ENCODE data around the gene SUSD2.
"Not testable (repeated sequence)": the region's sequence is repeated elsewhere in the genome, so short reads cannot be mapped to it uniquely, and the experiment has no call there.

The SUSD2 gene

GRCh38 chr22:24177045-24177444 lies 4.2 kb upstream of the SUSD2 start:
- DNase-seq = no peak

- no peak for DNase-seq
Measured at GRCh38 chr22:24177456-24177855, 3.8 kb upstream of the SUSD2 start.

DNA sequence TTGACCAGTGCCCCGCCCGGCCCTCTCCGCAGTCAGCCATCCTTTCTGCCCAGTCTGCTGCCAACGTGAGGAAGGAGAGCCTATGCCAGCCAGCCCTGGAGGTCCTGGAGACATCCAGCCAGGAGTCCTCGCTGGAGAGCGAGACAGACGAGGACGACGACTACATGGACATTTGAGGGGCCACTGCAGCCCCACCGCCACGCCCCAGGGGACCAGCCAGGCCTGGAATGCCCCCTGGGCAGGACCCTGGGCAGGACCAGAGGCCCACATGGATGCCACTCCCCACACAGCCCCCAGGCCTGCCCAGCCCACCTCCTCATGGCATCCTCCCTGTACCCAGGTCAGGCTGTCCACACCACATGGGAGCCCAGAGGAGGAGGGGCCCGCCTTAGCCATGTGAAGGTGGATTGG lies 3.3 kb upstream of the SUSD2 start:
- DNase-seq = no peak

- DNase-seq = no peak
Measured at GRCh38 chr22:24178502-24179440, 2.5 kb upstream of the SUSD2 start.

DNA sequence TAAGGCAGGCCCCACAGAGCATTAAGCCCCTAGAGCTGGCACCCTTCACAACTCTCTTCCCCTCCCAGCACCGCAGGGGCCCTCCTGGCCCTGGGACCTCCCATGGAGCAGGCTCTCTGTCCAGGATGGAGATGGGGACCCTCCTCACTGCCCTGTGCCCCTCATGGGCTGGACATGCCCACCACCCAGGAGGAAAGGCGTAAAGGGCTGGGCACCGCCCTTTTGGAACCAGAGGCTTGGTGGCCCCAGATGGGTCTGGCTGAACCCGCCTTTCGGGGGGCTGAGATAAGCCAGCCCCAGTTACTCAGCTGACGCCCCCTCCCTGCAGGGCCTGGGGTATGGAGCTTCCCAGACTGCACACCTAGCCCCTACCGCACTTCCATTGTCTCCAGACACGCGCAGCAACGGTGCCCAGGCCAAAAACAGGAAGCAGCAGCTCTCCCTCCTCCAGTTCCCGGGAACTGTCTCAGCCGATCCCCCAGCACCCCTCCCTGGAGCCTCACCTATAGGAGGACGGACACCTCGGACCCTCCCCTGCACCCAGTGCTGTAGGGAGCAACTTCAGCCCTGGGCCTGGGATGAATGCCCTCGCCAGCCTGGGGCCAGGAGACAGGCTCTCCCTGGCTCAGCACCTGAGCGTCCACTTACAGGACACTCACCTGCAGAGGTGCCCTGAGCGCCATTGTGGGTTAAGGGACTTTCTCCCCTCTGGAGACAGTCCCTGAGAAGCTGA lies 1.6 kb upstream of the SUSD2 start:
- DNase-seq = no peak

DNA sequence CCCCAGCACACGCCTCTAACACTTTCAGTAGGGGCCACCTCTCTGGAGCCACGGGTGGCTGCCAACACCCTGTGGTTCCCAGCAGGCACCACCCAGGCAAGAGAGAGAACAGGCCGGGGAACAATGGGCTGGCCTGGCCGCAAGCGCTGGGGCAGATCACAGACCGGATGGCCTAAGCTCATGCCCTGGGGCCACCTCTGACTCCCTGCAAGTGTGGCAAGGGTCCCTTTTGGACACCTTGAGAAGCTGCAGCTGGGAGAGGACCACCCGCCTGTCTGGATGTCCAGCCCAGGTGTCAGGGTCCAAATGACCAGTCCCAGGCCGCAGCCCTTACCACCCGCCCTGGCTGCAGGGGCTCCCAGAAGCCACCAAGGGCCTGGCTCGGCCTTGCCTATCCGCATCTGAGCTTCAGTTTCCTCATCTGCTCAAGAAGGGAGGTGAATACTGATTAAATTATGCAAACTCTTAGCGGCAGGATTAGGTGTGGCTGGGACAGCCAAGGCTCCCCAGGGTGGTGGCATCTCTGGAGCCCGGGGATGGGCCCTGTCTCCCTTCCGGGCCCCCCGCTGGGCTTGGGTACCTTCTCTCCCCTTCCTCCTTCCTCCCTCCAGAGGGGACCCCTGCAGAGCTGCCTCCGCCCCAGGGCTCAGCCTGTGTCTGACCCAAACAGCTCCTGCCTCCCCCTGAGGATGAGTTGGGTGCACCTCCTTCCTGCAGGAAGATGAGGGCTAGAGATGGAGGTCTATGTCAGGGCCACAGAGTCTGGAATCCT lies 785 bp upstream of the SUSD2 start:
- no peak for DNase-seq

DNA sequence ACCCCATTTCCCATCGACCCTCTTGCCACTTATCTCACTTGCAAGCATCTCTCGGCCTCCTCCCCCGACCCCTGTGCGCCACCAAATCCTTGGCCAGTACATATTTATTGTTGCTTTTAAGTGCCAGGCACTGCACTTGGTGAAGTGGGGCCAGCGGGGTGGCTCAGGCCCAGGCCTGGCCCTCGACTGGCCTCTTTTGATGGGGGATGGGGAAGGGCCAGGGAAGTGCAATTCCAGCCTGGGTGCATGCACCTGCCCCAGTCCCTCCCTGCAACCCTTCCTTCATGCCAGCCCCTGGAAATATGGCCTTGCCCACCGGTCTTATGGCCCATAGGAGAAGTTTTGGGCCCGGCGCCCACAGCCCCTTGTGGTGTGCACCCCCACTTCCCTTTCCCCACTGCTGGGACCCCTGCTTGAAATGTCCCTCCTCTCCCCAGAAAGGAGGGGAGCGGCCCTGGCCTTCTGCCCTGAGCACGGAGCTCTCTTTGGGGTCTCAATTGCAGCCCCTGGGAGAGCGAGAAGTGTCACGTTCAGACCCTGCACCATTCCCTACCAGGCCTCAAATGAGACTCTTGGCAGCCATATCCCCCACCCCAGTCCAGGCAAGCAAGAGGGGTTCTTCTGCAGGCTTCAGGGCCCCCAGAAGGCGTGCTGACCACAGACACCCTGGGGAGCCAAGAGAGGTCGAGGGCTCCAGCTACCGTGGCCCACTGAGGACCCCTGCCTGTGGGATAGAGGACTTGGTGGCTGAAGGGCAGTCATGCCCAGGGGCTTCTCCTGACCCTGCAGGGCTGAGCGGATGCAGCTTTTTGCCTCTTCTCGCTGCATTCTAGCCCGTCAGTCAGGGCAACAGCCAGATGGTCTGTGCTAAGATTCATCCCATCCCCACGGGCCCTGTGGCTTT lies 961 bp downstream of the SUSD2 start:
- no peak for DNase-seq

DNA sequence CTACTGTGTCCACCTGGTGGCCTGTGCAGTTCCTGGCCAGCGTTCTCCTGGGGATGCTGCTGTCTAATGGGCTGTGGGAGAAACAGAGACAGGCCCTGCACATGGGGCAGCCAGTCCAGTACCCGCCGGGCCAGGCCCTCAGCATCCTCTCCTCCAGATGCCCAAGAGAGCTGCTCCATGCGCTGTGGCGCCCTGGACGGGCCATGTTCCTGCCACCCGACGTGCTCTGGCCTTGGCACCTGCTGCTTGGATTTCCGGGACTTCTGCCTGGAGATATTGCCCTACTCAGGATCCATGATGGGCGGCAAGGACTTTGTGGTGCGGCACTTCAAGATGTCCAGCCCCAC lies 1.6 kb downstream of the SUSD2 start:
- DNase-seq = not testable (repeated sequence)

DNA sequence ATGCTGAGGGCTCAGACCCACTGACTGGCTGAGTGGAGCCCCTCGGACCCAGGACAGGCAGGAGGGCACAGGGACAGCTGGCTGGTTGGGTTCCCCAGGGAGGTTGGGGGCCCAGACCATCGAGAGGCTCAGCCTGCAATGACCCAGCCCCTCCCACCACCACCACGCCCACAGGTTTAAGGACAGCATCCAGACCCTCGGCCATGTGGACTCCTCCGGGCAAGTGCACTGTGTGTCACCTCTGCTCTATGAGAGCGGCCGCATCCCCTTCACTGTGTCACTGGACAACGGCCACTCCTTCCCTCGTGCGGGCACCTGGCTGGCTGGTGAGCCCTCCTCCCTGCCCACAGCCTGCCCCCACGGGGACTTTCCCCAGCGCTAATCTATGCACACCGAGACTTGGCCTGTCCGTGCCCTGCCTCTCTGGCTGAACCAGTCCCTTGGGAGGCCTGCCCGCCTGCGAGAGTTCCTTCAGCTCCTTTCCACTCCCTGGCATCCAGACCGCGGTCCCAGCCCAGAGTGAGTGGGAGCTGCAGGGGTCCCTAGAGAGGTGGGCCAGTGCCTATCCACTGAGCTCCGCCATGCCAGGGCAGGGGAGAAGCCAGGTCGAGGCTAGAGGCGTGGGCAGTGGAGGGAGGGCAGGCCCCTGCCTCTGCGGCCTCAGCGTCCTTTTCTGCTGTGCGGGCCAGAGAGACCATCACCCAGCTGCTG lies 2.2 kb downstream of the SUSD2 start:
- DNase-seq = no peak

DNA sequence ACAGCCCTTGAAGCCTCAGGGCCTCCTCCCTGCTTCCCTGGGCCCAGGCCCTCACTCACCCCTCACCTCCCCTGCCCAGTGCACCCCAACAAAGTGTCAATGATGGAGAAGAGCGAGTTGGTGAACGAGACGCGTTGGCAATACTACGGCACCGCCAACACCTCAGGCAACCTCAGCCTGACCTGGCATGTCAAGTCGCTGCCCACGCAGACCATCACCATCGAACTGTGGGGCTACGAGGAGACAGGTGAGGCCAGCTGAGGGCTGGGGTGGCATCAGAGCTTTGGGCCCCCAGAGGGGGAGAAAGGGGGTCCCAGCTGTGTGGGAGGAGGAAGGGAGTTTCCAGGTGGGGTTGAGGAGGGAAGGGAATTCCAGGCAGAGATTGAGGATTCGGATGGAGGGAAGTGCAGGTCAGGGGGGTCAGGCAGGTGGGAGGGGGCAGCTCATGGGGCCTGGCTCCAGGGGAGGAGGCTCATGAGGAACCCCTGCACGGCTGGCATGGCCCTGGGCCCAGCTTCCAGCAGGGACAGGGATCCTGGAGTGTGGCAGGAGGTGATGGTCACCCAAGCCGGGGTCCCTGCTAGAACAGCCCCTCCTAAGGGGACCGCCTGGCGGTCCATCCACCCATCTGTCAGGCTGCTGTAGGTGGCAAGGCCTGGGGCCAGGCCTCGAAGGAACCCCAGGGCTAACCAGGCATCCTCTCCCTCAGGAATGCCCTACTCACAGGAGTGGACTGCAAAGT lies 2.9 kb downstream of the SUSD2 start:
- no peak for DNase-seq

GRCh38 chr22:24185001-24185500 lies 3.8 kb downstream of the SUSD2 start:
- DNase-seq = no peak

DNA sequence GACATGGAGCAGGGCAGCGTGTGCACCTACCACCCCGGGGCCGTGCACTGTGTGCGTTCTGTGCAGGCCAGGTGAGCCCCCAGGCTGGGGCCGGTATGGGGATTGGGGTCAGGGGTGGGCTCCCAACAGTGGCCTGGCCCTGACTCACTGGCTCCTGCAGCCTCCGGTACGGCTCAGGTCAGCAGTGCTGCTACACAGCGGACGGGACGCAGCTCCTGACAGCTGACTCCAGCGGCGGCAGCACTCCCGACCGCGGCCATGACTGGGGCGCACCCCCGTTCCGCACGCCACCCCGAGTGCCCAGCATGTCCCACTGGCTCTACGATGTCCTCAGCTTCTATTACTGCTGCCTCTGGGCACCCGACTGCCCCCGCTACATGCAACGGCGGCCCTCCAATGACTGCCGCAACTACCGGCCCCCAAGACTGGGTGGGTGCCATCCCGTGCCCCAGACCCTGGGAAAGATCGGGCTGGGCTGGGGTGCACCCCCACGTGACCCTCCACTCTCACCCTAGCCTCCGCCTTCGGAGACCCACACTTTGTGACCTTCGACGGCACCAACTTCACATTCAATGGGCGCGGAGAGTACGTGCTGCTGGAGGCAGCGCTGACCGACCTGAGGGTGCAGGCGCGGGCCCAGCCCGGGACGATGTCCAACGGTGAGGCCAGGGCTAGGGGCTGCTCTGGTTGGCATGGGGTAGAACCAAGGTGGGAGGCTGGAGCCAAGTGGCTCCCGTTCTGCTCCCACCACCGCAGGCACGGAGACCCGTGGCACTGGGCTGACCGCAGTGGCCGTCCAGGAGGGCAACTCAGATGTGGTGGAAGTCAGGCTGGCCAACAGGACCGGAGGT lies 4.4 kb downstream of the SUSD2 start:
- no peak for DNase-seq

- DNase-seq = no peak
Measured at GRCh38 chr22:24186352-24186740, 5.1 kb downstream of the SUSD2 start.

- DNase-seq = no peak
Measured at GRCh38 chr22:24186892-24187670, 5.8 kb downstream of the SUSD2 start.

GRCh38 chr22:24187731-24188644 lies 6.7 kb downstream of the SUSD2 start:
- no peak for DNase-seq

- no peak for DNase-seq
Measured at GRCh38 chr22:24188705-24189248, 7.5 kb downstream of the SUSD2 start.

Measured in activated CD4-positive, CD25-positive, alpha-beta regulatory T cell (primary cell).